ENCODE results near the gene PLIN4. TPM values are rescaled to one million over a fixed set of nuclear protein-coding genes. Genes with fewer than 3 reads are reported as not detected.

PLIN4 gene
- total RNA-seq, 1 experiment from 2014 or later: not detected

DNA sequence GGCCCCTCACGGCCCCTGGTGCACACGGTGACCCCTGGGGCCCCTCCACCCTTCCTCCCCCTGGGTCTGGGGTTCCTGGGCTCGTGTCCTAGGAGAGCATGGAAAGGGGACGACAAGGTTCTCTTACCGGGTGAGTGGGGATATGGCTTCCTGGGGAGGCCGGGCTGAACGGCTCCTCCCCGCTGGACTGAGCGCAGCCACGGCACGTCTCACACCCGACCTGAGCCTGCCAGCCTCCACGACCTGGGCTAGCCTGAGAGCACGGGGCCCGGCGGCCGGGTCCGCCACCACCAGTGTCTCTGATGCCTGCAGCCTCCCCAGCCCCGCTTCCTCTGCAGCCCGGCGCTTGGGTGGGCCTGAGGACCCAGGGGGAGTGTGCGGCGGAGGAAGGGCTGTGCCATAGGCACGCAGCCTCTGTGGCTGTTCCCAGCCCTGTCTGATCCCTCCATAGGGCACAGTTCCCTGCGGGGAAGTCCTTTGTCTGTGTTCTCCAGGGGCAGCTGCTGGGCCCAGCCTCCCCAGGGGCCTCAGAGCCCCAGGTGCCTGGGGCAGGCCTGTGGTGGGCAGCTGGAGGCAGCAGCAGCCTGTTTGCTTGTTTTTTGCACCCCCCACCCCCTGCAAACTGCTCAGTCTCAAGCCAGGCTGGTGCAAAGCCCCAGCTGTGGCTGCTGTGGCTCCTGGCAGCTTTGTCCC is 15.0 kb downstream of the PLIN4 start:
- no peak overlapping the region for H3K4me3 ChIP-seq (ENCODE audit: low read length)
- no peaks in the 10 kb centered on the region for H3K9me2 ChIP-seq (replicated peaks; ENCODE audit: insufficient read depth, low read length)
- H3K27me3 ChIP-seq (ENCODE audit: low read length): no peaks in the 10 kb centered on the region
- no peaks in the 10 kb centered on the region for H3K9me3 ChIP-seq (ENCODE audit: low read length)
- no peak for DNase-seq
- no peaks in the 10 kb centered on the region for H3K79me2 ChIP-seq (ENCODE audit: low read length)
- H3K4me2 ChIP-seq (ENCODE audit: low read depth, low read length, poor library complexity, severe bottlenecking): no peak overlapping the region
- no peaks in the 10 kb centered on the region for H3K4me1 ChIP-seq (ENCODE audit: low read length)
- H3K9ac ChIP-seq (ENCODE audit: low read length): no peak overlapping the region
- no peak overlapping the region for H3K27ac ChIP-seq (ENCODE audit: low read length)
- H2AFZ ChIP-seq (ENCODE audit: low read length): no peak overlapping the region
- H4K20me1 ChIP-seq (ENCODE audit: insufficient read depth, low read depth, low read length): no peaks in the 10 kb centered on the region
- H3K36me3 ChIP-seq (ENCODE audit: insufficient read depth, low read length): no peaks in the 10 kb centered on the region

DNA sequence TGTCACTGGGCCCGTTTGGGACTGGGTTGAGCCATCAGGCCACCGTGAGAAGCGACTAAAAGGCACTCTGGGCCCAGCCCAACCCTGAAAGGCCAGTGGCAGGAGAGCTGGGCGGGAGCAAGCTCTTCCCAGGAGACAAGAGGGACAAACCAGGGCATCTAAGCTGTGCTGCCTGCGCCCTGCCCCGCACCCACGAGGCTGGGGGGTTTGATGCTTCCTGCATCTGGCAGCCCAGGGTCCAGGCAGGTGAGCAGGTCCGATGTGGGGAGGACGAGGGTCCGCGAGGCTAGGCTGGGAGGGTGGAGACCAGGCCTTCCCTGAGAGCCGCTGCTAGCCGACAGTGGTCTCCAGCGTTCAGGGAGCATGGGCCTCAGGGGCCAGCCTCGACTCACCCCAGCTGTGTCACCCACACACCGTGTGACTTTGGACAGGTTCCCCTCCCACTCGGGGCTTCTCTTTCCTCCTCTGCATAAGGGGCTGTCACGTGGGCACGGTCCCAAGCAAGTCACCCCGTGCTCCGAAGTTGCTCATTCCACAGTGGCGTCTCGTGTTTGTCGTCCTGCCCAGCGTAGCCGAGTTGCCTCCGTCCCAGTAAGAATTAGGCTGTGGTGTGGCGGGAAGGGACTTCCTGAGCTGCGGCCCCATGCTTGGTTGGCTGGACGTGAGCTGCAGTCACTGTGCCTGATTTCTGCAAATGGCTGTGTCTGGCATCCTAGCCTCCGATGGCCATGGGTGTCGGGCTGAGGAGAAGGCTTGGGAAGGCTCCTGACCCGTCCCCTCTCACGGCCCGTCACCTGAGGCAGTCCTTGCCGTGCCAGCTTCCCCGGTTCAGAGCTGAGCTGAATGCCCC is 15.8 kb downstream of the PLIN4 start:
- no peak overlapping the region for H3K9ac ChIP-seq (ENCODE audit: low read length)
- H3K79me2 ChIP-seq (ENCODE audit: low read length): no peaks in the 10 kb centered on the region
- no peak overlapping the region for H3K4me2 ChIP-seq (ENCODE audit: low read depth, low read length, poor library complexity, severe bottlenecking)
- no peaks in the 10 kb centered on the region for H3K9me2 ChIP-seq (replicated peaks; ENCODE audit: insufficient read depth, low read length)
- H2AFZ ChIP-seq (ENCODE audit: low read length): no peak overlapping the region
- H3K27ac ChIP-seq (ENCODE audit: low read length): no peak overlapping the region
- H4K20me1 ChIP-seq (ENCODE audit: insufficient read depth, low read depth, low read length): no peaks in the 10 kb centered on the region
- no peaks in the 10 kb centered on the region for H3K36me3 ChIP-seq (ENCODE audit: insufficient read depth, low read length)
- no peak overlapping the region for H3K4me3 ChIP-seq (ENCODE audit: low read length)
- DNase-seq: no peak
- no peaks in the 10 kb centered on the region for H3K27me3 ChIP-seq (ENCODE audit: low read length)
- H3K4me1 ChIP-seq (ENCODE audit: low read length): no peaks in the 10 kb centered on the region
- H3K9me3 ChIP-seq (ENCODE audit: low read length): no peaks in the 10 kb centered on the region

DNA sequence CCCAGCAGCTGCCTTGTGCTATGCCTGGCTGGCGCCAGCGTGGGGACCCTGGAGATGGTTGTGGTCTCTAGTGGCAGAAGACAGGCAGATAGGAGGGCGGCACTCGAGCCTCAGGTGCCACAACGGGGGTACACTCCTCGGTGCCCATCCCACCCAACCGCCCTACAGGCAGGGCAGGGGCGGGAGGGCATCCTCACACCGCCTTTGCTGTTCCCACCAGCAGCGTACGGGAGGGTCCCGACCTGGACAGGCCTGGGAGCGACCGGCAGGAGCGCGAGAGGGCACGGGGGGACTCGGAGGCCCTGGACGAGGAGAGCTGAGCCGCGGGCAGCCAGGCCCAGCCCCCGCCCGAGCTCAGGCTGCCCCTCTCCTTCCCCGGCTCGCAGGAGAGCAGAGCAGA is 16.6 kb downstream of the PLIN4 start:
- H3K4me1 ChIP-seq (ENCODE audit: low read length): no peaks in the 10 kb centered on the region

DNA sequence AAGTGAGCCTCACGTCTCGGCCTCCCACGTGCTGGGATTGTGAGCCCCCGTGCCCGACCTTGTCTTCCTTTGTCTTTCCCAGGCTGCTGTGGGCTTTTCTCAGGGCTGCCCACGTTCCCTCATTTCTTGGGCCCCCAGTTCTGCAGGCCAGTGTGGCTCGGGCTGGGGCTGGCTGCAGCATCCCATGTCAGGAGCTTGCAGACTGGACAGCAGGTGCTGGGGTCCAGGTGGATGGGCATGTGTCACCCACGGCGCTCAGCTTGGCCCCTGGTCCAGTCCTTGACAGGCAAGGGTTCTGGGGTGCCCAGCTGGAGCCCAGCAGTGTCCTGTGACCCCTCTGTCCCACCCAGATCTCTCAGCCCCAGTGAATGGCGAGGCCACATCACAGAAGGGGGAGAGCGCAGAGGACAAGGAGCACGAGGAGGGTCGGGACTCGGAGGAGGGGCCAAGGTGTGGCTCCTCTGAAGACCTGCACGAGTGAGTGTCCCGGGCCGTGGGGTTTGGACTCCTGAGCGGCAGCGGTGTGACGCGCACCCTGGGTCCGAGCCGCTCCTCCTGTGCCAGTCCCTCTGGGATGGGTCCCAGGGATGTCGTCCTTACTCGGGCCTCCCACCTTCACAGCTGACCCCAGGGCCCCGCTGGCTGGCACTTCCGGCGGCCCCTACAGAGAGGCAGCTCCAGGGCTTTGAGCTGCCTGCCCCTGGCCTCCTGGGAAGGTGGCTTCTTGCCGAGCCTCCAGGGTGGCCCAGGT is 17.3 kb downstream of the PLIN4 start:
- no peaks in the 10 kb centered on the region for H3K9me2 ChIP-seq (replicated peaks; ENCODE audit: insufficient read depth, low read length)
- H3K27me3 ChIP-seq (ENCODE audit: low read length): no peaks in the 10 kb centered on the region
- H2AFZ ChIP-seq (ENCODE audit: low read length): no peak overlapping the region
- no peaks in the 10 kb centered on the region for H3K79me2 ChIP-seq (ENCODE audit: low read length)
- H3K4me3 ChIP-seq (ENCODE audit: low read length): no peak overlapping the region
- H3K27ac ChIP-seq (ENCODE audit: low read length): no peak overlapping the region
- no peaks in the 10 kb centered on the region for H3K4me1 ChIP-seq (ENCODE audit: low read length)
- no peaks in the 10 kb centered on the region for H3K36me3 ChIP-seq (ENCODE audit: insufficient read depth, low read length)
- H3K9me3 ChIP-seq (ENCODE audit: low read length): no peaks in the 10 kb centered on the region
- no peak for DNase-seq
- H3K4me2 ChIP-seq (ENCODE audit: low read depth, low read length, poor library complexity, severe bottlenecking): no peak overlapping the region
- H4K20me1 ChIP-seq (ENCODE audit: insufficient read depth, low read depth, low read length): no peaks in the 10 kb centered on the region
- H3K9ac ChIP-seq (ENCODE audit: low read length): no peak overlapping the region

More for the DNA sequence above, 16.6 kb downstream of the PLIN4 start:
- Histone ChIP-seq H3K36me3 (ENCODE audit: insufficient read depth, low read length) (no peaks in the 10 kb centered on the region), H2AFZ (ENCODE audit: low read length) (no peak overlapping the region), H4K20me1 (ENCODE audit: insufficient read depth, low read depth, low read length) (no peaks in the 10 kb centered on the region), H3K9me2 (replicated peaks; ENCODE audit: insufficient read depth, low read length) (no peaks in the 10 kb centered on the region), H3K9me3 (ENCODE audit: low read length) (no peaks in the 10 kb centered on the region), H3K27ac (ENCODE audit: low read length) (no peak overlapping the region), H3K79me2 (ENCODE audit: low read length) (no peaks in the 10 kb centered on the region), H3K4me3 (ENCODE audit: low read length) (no peak overlapping the region), H3K27me3 (ENCODE audit: low read length) (no peaks in the 10 kb centered on the region), H3K4me2 (ENCODE audit: low read depth, low read length, poor library complexity, severe bottlenecking) (no peak overlapping the region), H3K9ac (ENCODE audit: low read length) (no peak overlapping the region)
- no peak for DNase-seq

DNA sequence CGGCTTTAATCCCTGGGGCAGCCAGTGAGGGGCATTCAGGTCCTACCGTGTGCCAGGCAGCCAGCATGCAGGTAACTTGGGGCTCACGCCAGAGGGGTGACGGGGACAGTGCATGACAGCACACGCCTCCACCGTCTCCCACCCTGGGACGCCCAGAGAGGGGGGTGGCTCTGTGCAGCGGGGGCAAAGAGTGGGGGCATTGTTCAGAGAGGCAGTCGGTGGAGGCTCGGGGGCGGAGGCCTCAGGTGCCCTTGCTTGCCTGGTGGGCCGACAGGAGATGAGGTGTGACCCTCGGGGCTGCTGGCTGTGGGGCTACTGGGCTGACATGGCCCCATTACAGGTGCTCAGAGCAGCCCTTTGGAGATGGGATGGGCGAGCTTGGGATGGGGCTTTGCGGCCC is 18.4 kb downstream of the PLIN4 start:
- no peaks in the 10 kb centered on the region for H3K36me3 ChIP-seq (ENCODE audit: insufficient read depth, low read length)
- H3K4me2 ChIP-seq (ENCODE audit: low read depth, low read length, poor library complexity, severe bottlenecking): no peak overlapping the region
- no peaks in the 10 kb centered on the region for H3K79me2 ChIP-seq (ENCODE audit: low read length)
- H3K4me1 ChIP-seq (ENCODE audit: low read length): no peaks in the 10 kb centered on the region
- no peak for DNase-seq
- no peaks in the 10 kb centered on the region for H3K9me2 ChIP-seq (replicated peaks; ENCODE audit: insufficient read depth, low read length)
- no peak overlapping the region for H3K9ac ChIP-seq (ENCODE audit: low read length)
- no peak overlapping the region for H3K4me3 ChIP-seq (ENCODE audit: low read length)
- no peaks in the 10 kb centered on the region for H4K20me1 ChIP-seq (ENCODE audit: insufficient read depth, low read depth, low read length)
- H3K27ac ChIP-seq (ENCODE audit: low read length): no peak overlapping the region
- no peaks in the 10 kb centered on the region for H3K27me3 ChIP-seq (ENCODE audit: low read length)
- no peak overlapping the region for H2AFZ ChIP-seq (ENCODE audit: low read length)
- no peaks in the 10 kb centered on the region for H3K9me3 ChIP-seq (ENCODE audit: low read length)

DNA sequence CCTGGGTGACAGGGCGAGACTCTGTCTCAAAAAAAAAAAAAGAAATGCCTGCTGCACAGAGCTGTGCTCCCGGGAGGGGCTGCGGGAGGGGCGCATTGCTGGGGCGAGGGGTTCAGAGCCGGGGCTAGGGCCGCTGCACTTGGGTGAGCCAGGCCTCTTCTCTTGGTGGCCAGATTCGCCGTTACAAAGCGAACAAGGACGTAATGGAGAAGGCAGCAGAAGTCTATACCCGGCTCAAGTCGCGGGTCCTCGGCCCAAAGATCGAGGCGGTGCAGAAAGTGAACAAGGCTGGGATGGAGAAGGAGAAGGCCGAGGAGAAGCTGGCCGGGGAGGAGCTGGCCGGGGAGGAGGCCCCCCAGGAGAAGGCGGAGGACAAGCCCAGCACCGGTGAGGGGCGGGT is 19.0 kb downstream of the PLIN4 start:
- no peak overlapping the region for H3K4me3 ChIP-seq (ENCODE audit: low read length)
- no peak for DNase-seq
- no peak overlapping the region for H3K9ac ChIP-seq (ENCODE audit: low read length)
- H3K9me2 ChIP-seq (replicated peaks; ENCODE audit: insufficient read depth, low read length): no peaks in the 10 kb centered on the region
- no peaks in the 10 kb centered on the region for H3K9me3 ChIP-seq (ENCODE audit: low read length)
- no peaks in the 10 kb centered on the region for H3K27me3 ChIP-seq (ENCODE audit: low read length)
- H3K36me3 ChIP-seq (ENCODE audit: insufficient read depth, low read length): no peaks in the 10 kb centered on the region
- no peak overlapping the region for H3K4me2 ChIP-seq (ENCODE audit: low read depth, low read length, poor library complexity, severe bottlenecking)
- no peaks in the 10 kb centered on the region for H3K4me1 ChIP-seq (ENCODE audit: low read length)
- H4K20me1 ChIP-seq (ENCODE audit: insufficient read depth, low read depth, low read length): no peaks in the 10 kb centered on the region
- no peak overlapping the region for H3K27ac ChIP-seq (ENCODE audit: low read length)
- no peaks in the 10 kb centered on the region for H3K79me2 ChIP-seq (ENCODE audit: low read length)
- no peak overlapping the region for H2AFZ ChIP-seq (ENCODE audit: low read length)

DNA sequence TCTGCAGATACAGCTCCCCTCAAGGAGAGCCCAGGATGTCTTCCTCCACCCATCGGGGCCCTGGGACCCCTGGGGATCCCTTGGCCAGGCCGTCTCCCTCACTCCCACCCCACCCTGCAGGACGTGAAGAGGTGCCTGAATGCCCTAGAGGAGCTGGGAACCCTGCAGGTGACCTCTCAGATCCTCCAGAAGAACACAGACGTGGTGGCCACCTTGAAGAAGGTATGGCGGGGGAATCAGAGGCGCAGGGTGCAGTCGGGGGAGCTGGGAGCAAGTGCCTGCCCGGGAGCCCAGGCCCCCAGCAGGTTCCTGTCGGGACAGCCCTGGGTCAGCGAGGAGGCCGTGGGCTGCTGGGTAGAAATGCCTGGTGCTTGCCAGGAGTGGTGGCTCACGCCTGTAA is 19.6 kb downstream of the PLIN4 start:
- no peaks in the 10 kb centered on the region for H4K20me1 ChIP-seq (ENCODE audit: insufficient read depth, low read depth, low read length)
- H2AFZ ChIP-seq (ENCODE audit: low read length): no peak overlapping the region
- no peaks in the 10 kb centered on the region for H3K4me1 ChIP-seq (ENCODE audit: low read length)
- no peak overlapping the region for H3K27ac ChIP-seq (ENCODE audit: low read length)
- H3K4me2 ChIP-seq (ENCODE audit: low read depth, low read length, poor library complexity, severe bottlenecking): no peak overlapping the region
- no peaks in the 10 kb centered on the region for H3K9me2 ChIP-seq (replicated peaks; ENCODE audit: insufficient read depth, low read length)
- DNase-seq: no peak
- H3K9ac ChIP-seq (ENCODE audit: low read length): no peak overlapping the region
- H3K9me3 ChIP-seq (ENCODE audit: low read length): no peaks in the 10 kb centered on the region
- H3K36me3 ChIP-seq (ENCODE audit: insufficient read depth, low read length): no peaks in the 10 kb centered on the region
- H3K27me3 ChIP-seq (ENCODE audit: low read length): no peaks in the 10 kb centered on the region
- no peaks in the 10 kb centered on the region for H3K79me2 ChIP-seq (ENCODE audit: low read length)
- H3K4me3 ChIP-seq (ENCODE audit: low read length): no peak overlapping the region

DNA sequence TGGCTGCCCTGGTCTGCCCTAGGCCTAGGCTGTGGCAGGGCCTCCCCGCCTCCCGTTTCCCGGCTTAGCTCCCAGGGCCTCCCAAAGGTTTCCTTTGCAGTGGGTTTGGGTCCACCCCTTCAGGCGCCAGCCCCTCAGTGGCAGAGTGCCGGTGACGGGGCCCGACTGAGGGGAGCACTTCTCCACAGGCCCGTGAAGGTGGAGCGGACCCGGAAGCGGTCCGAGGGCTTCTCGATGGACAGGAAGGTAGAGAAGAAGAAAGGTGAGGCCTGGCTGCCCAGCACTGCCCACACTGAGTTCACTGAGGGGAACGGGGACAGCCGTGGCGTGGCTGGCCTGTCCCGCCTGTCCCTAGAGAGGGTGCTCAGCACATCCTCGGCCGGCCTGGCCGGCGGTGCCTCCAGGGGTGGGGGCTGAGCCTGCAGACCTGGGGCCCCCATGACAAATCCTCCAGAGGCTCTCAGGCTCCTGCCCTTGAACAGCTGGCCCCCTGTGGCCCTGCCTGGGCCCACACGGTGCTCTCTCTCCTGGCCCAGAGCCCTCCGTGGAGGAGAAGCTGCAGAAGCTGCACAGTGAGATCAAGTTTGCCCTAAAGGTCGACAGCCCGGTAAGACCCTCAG is 20.4 kb downstream of the PLIN4 start:
- Histone ChIP-seq H4K20me1 (ENCODE audit: insufficient read depth, low read depth, low read length) (no peaks in the 10 kb centered on the region), H3K79me2 (ENCODE audit: low read length) (no peaks in the 10 kb centered on the region), H3K4me3 (ENCODE audit: low read length) (no peak overlapping the region), H3K27me3 (ENCODE audit: low read length) (no peaks in the 10 kb centered on the region), H3K9me3 (ENCODE audit: low read length) (no peaks in the 10 kb centered on the region), H2AFZ (ENCODE audit: low read length) (no peak overlapping the region), H3K4me2 (ENCODE audit: low read depth, low read length, poor library complexity, severe bottlenecking) (no peak overlapping the region), H3K9ac (ENCODE audit: low read length) (no peak overlapping the region), H3K4me1 (ENCODE audit: low read length) (no peaks in the 10 kb centered on the region; the same call in 1 of the 2 replicates), H3K9me2 (replicated peaks; ENCODE audit: insufficient read depth, low read length) (no peaks in the 10 kb centered on the region), H3K27ac (ENCODE audit: low read length) (no peak overlapping the region), H3K36me3 (ENCODE audit: insufficient read depth, low read length) (peaks cover 3% of the 10 kb centered on the region)
- DNase-seq: no peak

Data from Karpas-422 (cell line).